Stimulated activated CD8-positive, alpha-beta memory T cell treated with anti-CD3 and anti-CD28 coated beads, Interleukin-4, amount 100 ng/mL, for 1 hour (primary cell): Measurements from ENCODE around the gene KSR1.
"Not testable (repeated sequence)": the region's sequence is repeated elsewhere in the genome, so short reads cannot be mapped to it uniquely, and the experiment has no call there.

Experiments
- DNase-seq, 2 donors: peaks; one replicate each; pipeline ENCODE4 v3.0.0-alpha.2; 2020; ENCODE audit warnings: low read depth in 2 of 2, low spot score in 1 of 2

KSR1 gene

GRCh38 chr17:27651411-27652345 lies 195.4 kb downstream of the KSR1 start:
- peak; percentile 31 to 41 for DNase-seq

GRCh38 chr17:27653449-27653971 lies 197.3 kb downstream of the KSR1 start:
- not testable (repeated sequence) for DNase-seq

GRCh38 chr17:27654136-27654535 lies 197.9 kb downstream of the KSR1 start:
- DNase-seq, result no peak

GRCh38 chr17:27654654-27655524 lies 198.6 kb downstream of the KSR1 start:
- peak; percentile 27 for DNase-seq

- not testable (repeated sequence) for DNase-seq
These were observed 199.4 kb downstream of the KSR1 start for GRCh38 chr17:27655525-27656111.

GRCh38 chr17:27656620-27657019 lies 200.4 kb downstream of the KSR1 start:
- DNase-seq, result not testable (repeated sequence)

GRCh38 chr17:27657620-27658019 lies 201.4 kb downstream of the KSR1 start:
- no peak for DNase-seq

- no peak for DNase-seq
These were observed 203.4 kb downstream of the KSR1 start for GRCh38 chr17:27659683-27660082.

- no peak for DNase-seq
These were observed 204.2 kb downstream of the KSR1 start for GRCh38 chr17:27660436-27660835.

GRCh38 chr17:27663936-27664605 lies 207.8 kb downstream of the KSR1 start:
- DNase-seq, result no peak

GRCh38 chr17:27664606-27664965 lies 208.3 kb downstream of the KSR1 start:
- DNase-seq, result no peak

- DNase-seq, result no peak
These were observed 209.3 kb downstream of the KSR1 start for GRCh38 chr17:27665549-27665948.

- not testable (repeated sequence) for DNase-seq
These were observed 210.0 kb downstream of the KSR1 start for GRCh38 chr17:27666270-27666669.

- no peak for DNase-seq
These were observed 210.7 kb downstream of the KSR1 start for GRCh38 chr17:27666831-27667560.

GRCh38 chr17:27667656-27668487 lies 211.6 kb downstream of the KSR1 start:
- no peak for DNase-seq

- DNase-seq, result no peak
These were observed 212.2 kb downstream of the KSR1 start for GRCh38 chr17:27668488-27668823.

- no peak for DNase-seq
These were observed 212.9 kb downstream of the KSR1 start for GRCh38 chr17:27669136-27669535.

- DNase-seq, result no peak
These were observed 213.6 kb downstream of the KSR1 start for GRCh38 chr17:27669850-27670249.
